AG09309 (cell line): ENCODE data around the gene COL11A2.
A peak's percentile ranks its signal among the peaks of the same experiment; 100 is the strongest.

Source experiments
- DNase-seq: peaks from one replicate; pipeline ENCODE4 v3.0.0-alpha.2; 2010; ENCODE audit warnings: low read depth
- H3K4me3 ChIP-seq: 2 replicates; pipeline ENCODE4 v1.5.1; 2011; ENCODE audit warnings: mild to moderate bottlenecking, low read depth, low read length, moderate library complexity; ENCODE audit not compliant: control insufficient read depth
- TF ChIP-seq, protein P1 (sequence below): IDR thresholded peaks from 2 replicates; pipeline ENCODE4 v1.5.1; 2011; ENCODE audit warnings: mild to moderate bottlenecking, low read depth, low read length, inconsistent platforms; ENCODE audit not compliant: insufficient read depth, control insufficient read depth; ENCODE audit errors: missing control alignments

Gene COL11A2

DNA sequence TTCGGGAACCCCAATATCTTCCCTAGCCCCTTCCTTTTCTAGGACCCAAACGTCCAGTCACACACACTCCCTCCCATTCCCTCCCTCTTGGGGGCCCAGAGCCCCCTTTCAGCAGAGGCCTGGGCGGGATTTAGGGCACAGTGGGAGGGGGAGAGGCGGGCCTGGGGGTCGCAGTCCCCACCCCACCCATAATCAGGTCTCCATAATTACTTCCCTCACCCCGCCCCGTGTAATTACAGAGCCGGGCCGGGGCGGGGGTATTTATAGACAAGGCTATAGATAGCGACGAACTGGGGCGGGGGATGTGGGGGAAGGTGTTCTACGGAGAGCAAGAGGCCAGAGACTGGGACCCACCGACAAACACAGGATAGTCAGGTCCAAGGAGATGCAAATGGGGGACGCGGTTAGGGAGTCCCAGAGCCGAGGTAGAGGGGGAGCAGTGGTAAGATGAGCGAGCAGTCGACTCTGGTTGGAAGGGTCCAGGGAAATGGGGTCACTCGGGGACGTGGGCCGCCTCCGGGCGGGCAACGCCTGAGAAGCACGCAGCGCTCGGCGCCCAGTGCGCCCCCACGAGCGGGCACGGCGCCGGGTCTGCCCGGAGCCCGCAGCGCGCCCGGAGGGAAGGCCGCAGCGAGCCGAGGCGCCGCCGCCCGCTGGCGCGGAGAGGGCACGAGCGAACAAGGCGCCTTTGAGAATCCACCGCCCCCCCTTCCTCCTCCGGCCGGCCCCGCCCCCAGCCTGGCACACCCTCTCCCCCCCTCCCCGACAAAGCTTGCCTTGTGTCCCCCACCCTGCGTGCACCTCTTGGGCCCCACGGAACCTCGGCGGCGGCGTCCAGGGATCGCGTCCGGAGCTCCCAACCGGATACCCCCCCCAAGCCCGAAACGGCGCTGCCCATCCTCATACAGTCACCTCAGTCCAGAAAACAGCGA, 670 bp upstream of the COL11A2 start:
- H3K4me3 ChIP-seq: peak overlapping the region; percentile 30
- TF ChIP-seq, protein P1, sequence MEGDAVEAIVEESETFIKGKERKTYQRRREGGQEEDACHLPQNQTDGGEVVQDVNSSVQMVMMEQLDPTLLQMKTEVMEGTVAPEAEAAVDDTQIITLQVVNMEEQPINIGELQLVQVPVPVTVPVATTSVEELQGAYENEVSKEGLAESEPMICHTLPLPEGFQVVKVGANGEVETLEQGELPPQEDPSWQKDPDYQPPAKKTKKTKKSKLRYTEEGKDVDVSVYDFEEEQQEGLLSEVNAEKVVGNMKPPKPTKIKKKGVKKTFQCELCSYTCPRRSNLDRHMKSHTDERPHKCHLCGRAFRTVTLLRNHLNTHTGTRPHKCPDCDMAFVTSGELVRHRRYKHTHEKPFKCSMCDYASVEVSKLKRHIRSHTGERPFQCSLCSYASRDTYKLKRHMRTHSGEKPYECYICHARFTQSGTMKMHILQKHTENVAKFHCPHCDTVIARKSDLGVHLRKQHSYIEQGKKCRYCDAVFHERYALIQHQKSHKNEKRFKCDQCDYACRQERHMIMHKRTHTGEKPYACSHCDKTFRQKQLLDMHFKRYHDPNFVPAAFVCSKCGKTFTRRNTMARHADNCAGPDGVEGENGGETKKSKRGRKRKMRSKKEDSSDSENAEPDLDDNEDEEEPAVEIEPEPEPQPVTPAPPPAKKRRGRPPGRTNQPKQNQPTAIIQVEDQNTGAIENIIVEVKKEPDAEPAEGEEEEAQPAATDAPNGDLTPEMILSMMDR: no peak
- DNase-seq: no peak

DNA sequence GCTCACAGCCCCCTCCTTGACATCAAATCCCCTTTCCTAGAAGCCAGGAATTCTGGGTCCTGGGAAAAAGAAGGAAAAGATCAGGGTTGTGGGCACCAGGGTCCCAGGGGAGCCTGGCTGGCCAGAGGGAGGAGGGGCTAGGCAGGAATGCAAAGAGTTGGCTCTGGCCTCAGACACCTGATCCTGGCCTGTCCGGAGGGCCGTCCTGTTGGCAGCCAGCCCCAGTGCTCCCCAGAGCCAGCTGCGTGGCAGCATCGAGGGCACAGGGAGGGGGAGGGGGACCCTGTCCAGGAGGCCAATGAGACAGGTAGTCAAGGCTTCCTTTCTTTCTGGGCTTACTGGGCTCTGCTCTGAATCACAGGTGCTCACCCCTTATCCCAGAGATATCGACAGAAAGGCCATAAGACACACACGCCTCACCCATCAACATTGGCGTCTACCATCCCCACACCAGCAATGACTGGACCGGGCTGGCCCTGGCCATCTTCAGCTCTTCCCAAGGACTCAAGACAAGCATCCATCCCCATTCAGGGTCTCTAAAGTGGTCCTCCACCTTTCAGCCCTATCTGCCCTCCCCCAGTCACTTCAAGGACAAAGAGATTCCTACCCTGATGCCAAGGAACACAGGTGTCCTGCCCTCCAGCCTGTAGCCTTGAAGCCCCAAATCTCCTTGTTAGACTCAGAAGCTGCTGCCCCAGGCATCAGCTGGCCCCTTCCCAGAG, 723 bp downstream of the COL11A2 start:
- no peak overlapping the region for H3K4me3 ChIP-seq
- TF ChIP-seq, protein P1: no peak
- DNase-seq: no peak

DNA sequence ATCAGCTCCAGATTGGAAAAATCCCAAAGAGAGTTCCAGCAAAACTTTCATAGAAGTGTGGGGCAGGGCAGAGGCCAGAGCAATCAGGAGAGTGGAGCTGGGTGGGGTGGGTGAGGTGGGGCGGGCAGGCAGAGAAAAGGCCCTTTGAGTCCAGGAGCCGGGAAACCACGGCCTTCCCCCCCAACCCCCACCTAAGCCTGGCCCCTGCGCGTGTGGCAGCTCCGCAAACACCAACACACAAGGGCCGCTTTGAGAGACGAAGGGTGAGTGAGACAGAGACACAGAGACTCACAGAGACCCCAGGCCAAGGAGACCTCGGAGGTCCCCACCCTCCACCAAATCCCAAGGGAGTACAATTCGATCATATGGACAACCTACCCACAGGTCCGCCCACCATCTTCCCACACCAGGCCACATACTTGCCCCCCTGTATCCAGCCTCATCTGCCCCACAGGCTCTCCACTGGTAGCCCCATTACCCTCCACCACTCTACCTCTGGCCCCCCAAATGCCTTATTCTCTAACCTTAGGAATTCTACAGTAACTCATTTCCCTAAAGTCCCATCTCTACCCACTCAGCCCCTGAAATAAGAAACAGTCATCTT, 1.7 kb downstream of the COL11A2 start:
- no peak for DNase-seq
- no peak overlapping the region for H3K4me3 ChIP-seq
- TF ChIP-seq, protein P1: no peak

DNA sequence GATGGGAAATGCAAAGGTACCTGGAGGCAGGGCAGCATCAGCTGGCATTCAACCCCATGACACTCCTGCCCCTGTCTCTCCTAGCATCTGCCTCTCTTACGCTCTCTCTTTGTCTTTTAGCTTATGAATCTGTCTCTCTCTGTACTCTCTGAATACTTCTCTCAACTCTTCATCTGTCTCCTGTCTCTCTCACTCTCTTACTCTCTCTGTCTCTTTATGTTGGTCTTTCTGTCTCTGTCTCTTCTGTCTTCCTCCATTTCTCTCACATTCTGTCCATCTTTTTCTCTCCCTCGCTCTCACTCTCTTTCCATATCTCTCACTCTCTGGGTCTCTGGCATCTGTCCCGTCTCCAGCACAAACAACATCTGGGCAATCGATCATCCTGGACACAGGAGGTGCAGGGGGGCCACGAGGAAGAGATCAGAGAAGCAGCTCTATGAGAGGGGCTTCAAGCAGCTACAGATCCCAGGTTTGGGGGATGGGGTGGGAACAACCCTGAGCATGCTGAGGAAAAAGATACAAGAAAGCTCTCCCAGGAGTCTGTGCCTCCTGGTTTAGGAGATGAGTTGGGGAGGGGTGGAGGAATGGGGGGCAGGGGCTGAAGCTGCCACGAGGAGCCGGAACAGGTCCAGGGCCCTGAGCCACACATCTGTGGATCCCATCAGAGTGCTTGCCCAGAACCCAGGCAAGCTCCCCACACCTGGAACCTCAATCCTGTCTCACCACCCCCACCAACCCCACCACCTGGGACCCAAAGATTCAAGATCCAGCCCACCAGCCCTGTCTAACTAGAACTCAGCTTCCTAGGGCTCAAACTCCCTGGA, 2.4 kb downstream of the COL11A2 start:
- DNase-seq: no peak
- no peak overlapping the region for H3K4me3 ChIP-seq
- TF ChIP-seq, protein P1: no peak

DNA sequence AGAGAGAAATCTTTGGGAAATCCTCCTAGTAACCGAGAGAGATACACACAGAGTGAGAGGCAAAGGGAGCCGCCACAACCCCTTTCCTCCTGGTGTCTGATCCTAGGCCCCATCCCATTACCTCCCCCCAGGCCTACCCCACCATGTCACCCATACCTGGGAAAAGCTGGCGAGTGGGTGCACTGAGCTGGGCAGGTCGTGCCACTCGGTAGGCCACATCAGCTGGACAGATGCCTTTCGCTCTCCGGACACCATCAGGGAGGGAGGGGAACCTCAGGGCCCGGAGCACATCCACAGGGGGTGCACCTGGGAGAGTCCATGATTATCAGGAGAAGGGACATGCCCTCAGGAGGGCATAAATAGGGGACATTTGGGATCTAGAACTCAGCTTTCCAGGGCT, 3.1 kb downstream of the COL11A2 start:
- no peak overlapping the region for H3K4me3 ChIP-seq
- DNase-seq: no peak
- TF ChIP-seq, protein P1: no peak

DNA sequence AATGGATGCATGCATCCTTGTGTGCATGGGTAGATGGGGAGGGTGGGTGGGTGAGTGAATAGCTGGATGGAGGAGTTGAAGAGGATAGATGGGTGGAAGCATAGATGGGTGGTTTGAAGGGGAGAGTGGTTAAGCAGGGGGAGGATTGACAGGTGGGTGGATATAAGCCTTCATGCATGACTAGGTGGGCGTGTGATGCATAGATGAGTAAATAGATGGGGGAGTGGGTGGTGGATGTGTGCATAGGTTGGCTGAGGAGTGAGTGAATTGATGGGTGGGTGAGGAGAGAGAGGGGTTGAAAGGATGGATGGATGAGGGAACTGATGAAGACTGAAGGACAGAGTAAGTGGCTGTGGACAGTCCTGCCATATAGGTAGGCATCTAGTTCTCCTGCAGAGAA, 4.5 kb downstream of the COL11A2 start:
- DNase-seq: no peak
- TF ChIP-seq, protein P1: no peak

More for the DNA sequence above, 4.5 kb downstream of the COL11A2 start:
- no peak overlapping the region for H3K4me3 ChIP-seq
